GM19043 (cell line): ENCODE results near the gene TMEM95.
A peak's percentile ranks its signal among the peaks of the same experiment; 100 is the strongest.
"Not testable (repeated sequence)": the region's sequence is repeated elsewhere in the genome, so short reads cannot be mapped to it uniquely, and the experiment has no call there.

Source experiments
- ATAC-seq: cut with Tn5 transposase; IDR thresholded peaks from one replicate; pipeline ENCODE4 v1.9.1; 2021; ENCODE audit warnings: low read depth; ENCODE audit not compliant: unreplicated experiment

Gene TMEM95

DNA sequence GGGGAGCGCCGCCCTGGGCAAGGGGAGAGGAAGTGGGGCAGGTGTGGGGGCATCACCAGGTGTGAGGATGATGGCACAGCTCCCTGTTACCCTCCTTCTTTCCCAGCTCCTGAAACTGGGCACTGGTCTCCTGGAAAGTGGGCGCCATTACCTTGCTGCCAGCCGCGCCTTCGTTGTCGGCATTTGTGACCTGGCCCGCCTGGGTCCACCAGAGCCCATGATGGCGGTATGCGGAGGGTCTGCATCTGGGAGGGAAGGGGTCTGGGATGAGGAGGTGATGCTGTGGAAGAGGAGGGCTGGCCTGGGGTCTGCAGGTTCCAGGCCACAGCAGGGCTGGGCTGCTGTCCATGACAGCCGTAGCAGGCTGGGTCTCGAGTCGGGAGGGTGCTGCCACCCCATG lies 13.1 kb upstream of the TMEM95 start:
- ATAC-seq: no peak

GRCh38 chr17:7343250-7343649 lies 11.7 kb upstream of the TMEM95 start:
- ATAC-seq: no peak

DNA sequence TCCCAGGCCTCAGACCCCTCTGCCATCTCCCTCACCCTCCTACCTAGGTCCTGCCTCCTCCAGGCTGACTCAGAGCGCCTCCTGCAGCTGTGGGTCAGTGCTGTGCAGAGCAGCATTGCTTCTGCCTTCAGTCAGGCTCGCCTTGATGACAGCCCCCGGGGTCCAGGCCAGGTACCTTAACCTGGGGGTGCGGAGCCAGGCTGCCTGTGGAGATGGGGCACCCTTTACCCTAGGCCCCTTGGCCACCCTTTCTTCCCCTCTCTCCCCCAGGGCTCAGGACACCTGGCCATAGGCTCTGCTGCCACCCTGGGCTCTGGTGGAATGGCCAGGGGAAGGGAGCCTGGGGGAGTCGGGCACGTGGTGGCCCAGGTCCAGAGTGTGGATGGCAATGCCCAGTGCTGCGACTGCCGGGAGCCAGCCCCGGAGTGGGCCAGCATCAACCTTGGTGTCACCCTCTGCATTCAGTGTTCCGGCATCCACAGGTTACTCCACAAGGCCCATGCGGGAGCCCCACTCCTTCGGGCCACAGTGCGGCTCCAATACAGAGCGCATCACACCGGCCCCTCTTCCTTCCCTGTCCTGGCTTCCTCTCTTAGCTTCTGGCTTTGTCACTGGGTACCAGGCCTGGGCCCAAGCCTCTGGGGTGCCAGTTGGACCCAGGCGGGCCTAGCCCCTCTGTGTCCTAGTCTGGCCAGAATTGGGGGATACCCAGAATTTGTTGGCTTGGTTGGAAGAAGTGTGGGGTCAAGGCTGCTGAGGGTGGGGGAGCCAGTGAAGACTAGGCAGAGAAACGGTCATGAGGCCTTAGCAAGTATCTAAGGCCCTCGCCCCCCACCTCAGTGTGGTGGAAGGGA lies 8.0 kb upstream of the TMEM95 start:
- no peak for ATAC-seq

DNA sequence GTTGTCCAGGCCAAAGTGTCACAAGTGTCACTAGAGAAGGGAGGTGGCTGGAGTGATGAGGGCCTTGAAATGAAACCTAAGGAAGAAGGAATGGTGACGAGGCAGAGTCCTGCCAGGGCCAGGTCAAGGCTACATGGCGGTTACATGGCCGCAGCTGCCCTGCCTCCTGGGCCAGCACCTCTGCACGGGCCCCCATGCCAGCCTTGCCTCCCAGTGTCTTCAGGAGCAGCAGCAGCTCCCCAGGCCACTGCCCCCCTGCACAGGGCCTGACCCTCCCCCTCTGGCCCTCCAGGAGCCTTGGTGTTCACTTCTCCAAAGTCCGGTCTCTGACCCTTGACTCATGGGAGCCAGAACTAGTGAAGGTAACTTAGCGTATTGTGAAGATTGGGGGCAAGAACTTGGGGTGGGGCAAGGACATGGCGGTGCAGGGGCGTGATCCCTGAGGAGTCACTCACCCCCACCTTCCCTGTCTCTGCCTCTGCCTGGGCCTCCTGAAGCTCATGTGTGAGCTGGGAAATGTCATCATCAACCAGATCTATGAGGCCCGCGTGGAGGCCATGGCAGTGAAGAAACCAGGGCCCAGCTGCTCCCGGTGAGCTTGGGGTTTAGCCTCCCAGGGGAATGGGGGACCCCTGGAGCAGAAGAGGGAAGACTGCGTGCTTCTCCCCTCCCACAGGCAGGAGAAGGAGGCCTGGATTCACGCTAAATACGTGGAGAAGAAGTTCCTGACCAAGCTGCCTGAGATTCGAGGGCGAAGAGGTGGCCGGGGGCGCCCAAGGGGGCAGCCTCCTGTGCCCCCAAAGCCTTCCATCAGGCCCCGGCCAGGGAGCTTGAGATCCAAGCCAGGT lies 7.1 kb upstream of the TMEM95 start:
- no peak for ATAC-seq

- no peak for ATAC-seq
Measured at GRCh38 chr17:7348478-7349242, 6.3 kb upstream of the TMEM95 start.

DNA sequence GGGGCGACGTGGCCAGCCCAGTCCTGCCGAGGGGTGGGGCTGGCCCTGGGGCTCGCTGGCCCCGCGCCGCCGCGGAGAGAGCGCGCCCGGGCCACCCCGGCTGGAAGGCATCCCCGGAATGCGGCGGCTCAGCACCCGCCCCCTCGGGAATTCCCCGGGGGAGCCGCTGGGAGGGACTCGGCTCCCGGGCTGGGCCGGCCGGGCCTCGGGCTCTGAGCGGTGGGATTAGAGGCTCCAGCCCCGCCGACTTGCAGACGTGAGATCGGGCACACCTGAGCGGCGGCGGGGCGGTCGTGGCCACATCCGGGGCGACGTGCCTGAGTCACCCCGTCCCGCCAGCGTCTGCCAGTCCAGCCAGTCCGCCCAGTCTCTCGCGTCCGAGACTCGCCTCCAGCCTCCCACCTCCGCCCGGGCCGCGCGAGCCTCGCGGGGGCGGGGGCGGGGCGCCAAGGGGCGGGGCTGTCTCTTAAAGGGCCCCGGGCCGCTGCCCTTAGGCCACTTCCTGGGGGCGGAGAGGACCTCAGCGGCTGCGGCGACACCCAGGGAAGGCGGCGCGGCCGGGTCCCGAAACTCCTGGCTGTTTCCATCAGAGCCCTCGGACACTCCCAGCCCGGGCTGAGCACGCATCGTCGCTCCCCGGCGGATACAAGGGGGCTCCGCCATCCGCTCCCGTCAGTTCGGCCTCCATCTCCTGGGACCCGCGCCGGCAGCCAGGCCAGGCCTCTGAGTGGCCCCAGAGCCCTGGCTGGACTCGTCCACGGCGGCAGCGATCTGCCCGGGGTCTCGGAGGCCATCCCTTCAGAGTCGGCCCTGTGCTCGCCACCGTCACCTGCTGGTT lies 3.1 kb upstream of the TMEM95 start, which contains the start of gene KCTD11:
Gene KCTD11, plus strand, starts transcription at position 498 of the 838 bp plus-strand sequence.
- ATAC-seq: peak; percentile 49

DNA sequence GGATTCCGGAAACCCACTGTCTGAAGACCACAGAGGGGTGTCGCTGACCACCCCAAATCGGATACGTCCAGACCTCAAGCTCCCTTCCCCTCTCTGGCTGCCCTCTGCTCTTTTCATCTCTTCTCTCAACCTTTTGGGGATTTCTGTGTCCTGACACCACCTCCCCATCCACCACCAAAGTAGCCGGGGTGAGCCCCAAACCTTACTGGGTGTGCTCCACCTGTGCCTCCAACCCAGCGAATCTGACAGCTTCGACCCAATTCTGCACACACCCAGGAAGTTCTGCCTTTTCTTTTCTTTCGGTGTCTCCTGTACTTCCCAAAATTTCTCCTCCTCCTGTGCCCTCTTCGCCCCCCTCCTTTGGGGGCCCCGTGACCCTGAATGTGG lies 2.5 kb upstream of the TMEM95 start:
- ATAC-seq: no peak

DNA sequence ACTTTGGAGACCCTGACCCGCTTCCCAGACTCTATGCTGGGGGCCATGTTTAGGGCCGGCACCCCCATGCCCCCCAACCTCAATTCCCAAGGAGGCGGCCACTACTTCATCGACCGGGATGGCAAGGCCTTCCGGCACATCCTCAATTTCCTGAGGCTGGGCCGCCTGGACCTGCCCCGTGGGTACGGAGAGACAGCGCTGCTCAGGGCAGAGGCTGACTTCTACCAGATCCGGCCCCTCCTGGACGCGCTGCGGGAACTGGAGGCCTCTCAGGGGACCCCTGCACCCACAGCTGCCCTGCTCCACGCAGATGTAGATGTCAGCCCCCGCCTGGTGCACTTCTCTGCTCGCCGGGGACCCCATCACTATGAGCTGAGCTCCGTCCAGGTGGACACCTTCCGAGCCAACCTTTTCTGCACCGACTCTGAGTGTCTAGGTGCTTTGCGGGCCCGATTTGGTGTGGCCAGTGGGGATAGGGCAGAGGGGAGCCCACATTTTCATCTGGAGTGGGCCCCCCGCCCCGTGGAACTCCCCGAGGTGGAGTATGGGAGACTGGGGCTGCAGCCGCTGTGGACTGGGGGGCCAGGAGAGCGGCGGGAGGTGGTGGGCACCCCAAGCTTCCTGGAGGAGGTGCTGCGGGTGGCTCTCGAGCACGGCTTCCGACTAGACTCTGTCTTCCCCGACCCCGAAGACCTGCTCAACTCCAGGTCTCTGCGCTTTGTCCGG lies 1.9 kb upstream of the TMEM95 start:
- ATAC-seq: no peak

DNA sequence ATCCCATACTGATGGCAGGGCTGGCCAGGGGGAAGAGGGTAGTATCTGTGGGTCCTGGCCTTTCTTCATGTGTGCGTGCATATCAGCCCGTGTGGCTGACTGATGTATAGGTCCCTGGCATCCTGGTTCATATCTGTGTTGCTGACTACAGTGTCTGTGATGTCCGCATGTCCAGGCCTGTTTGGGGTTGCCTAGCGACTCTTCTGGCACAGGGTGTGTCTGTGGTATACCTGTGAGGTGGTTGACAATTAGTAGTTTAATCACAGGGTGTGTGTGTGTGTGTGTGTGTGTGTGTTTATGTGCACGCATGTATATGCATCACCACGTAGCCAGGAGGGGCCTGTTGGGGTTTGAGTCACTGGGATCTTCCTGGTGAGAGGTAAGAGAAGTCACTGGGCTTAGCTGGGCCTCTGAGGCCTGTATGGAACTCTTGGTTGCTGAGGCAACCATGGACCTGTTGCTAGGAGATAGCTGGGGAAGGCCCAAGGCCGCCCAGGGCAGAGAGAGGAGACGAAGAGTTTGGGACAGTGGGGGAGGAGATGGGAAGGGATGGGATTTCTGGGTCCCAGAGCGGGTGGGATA lies 603 bp upstream of the TMEM95 start:
- no peak for ATAC-seq

DNA sequence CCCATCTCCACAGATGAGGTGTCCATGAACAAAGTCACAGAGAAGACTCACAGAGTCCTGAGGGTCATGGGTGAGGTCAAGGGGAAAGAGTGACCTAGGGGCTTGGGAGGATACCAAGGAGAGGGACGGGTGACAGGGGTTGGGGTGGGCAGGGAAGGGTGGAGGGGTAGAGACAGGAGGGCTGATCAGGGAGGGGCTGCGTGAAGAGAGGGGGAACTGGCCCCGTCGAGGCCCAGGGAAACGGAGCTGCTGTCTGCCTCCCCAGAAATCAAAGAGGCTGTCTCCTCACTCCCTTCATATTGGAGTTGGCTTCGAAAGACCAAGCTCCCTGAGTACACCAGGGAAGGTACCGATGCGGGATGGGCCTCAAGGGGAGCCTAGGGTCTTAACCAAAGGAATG lies 617 bp downstream of the TMEM95 start:
- no peak for ATAC-seq

- no peak for ATAC-seq
Measured at GRCh38 chr17:7356072-7356549, 1.2 kb downstream of the TMEM95 start.

- no peak for ATAC-seq
Measured at GRCh38 chr17:7356756-7357155, 1.8 kb downstream of the TMEM95 start.

- no peak for ATAC-seq
Measured at GRCh38 chr17:7357381-7357780, 2.4 kb downstream of the TMEM95 start.

DNA sequence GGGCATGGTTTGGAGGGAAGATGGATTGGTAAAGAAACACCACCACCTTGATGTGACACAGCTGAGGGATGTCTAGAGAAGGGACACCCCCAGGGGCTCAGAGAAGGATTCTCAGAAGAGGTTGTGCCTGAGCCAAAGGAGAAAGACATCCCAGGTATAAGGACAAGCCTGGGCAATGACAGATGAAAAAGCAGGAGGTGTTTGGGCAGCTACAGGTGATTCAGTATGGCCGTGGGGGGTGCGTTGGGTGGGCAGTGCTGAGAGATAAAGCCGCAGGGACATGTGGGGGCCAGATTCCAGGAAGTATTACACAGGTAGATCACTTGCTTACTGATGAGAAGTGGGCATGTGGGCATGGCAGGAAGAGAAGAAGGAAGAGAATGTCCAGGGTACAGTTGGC lies 7.0 kb downstream of the TMEM95 start:
- no peak for ATAC-seq

GRCh38 chr17:7363311-7363710 lies 8.4 kb downstream of the TMEM95 start:
- ATAC-seq: no peak

GRCh38 chr17:7365963-7366362 lies 11.0 kb downstream of the TMEM95 start:
- not testable (repeated sequence) for ATAC-seq

- no peak for ATAC-seq
Measured at GRCh38 chr17:7367083-7367482, 12.1 kb downstream of the TMEM95 start.

GRCh38 chr17:7367918-7368598 lies 13.1 kb downstream of the TMEM95 start:
- ATAC-seq: no peak
